ENCODE data around the gene ASPSCR1.

ASPSCR1 gene

DNA sequence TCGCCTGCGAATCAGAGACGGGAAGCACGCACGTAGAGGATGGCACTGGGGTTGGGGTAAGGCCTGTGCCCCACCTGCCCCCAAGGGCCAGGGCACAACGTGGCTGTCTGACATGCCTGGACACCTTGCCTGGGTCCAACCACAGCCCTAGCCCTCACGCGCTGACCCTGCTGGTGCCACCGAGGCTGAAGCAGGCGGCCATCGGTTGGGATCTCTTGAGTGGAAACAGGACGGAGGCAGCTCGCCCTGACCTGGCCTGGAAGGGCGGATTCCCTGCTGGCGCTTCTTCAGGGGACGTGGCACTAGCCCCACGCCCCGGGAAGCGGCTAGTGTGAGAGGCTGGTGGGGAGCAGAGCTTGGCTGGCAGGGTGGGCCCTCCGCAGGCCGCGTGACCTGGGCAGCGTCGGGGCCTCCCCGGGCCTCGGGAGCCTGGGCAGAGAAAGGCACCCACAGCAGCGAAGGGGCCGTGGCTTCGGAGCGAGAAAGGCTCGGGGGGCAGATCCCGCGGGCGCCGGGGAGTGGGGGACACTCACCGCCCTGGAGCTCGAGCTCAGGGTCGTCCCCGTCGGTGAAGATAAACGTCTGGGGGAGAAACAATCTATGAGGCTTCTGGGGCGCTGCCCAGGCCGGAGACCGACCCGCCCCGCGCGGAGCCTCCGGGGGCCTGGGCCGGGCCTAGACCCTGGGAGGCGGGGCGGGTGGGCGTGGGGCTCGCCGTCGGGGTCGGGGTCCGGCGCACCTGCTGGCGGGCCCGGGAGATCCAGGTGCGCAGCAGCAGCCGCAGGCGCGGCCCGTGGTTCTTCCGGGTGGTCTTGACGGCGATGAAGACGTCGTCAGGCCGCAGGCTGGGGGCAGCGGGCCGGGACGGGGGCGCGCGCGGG is 73.6 kb downstream of the ASPSCR1 start:
- ATAC-seq: peak; percentile 10; the same call in 2 of the 3 replicates
- TF ChIP-seq RARB (CRISPR knock-in tag; IDR thresholded peaks at IDR 0.05) (no peak), ZFP30 (CRISPR knock-in tag; IDR thresholded peaks at IDR 0.05) (no peak), TSHZ2 (CRISPR knock-in tag; IDR thresholded peaks at IDR 0.05) (peak; percentile 21; the same call in 1 of the 2 replicates)

GRCh38 chr17:82051776-82052637 is 74.6 kb downstream of the ASPSCR1 start, which contains the start of the genes GPS1 and RFNG:
Gene GPS1, plus strand, starts transcription at chr17:82051898. Its CDS starts 34 bp downstream, at chr17:82051932.
Gene RFNG, minus strand, starts transcription at chr17:82051811. Its CDS starts 45 bp downstream, at chr17:82051766.
- TF ChIP-seq PATZ1 (CRISPR knock-in tag; IDR thresholded peaks at IDR 0.05; ENCODE audit: borderline replicate concordance): no peak
- TF ChIP-seq ZNF70 (CRISPR knock-in tag; IDR thresholded peaks at IDR 0.05): no peak
- no peak for TF ChIP-seq ESRRG (CRISPR knock-in tag; IDR thresholded peaks at IDR 0.05)
- TF ChIP-seq ZNF565 (CRISPR knock-in tag; conservative IDR thresholded peaks at IDR 0.05; ENCODE audit: low read depth): no peak
- TF ChIP-seq ZNF8 (CRISPR knock-in tag; IDR thresholded peaks at IDR 0.05): no peak
- TF ChIP-seq TSHZ2 (CRISPR knock-in tag; IDR thresholded peaks at IDR 0.05): no peak
- TF ChIP-seq CSRNP3 (CRISPR knock-in tag; IDR thresholded peaks at IDR 0.05): no peak
- TF ChIP-seq PPARA (CRISPR knock-in tag; IDR thresholded peaks at IDR 0.05; ENCODE audit: borderline replicate concordance): no peak
- no peak for TF ChIP-seq CSDC2 (CRISPR knock-in tag; IDR thresholded peaks at IDR 0.05)
- TF ChIP-seq, protein P1, sequence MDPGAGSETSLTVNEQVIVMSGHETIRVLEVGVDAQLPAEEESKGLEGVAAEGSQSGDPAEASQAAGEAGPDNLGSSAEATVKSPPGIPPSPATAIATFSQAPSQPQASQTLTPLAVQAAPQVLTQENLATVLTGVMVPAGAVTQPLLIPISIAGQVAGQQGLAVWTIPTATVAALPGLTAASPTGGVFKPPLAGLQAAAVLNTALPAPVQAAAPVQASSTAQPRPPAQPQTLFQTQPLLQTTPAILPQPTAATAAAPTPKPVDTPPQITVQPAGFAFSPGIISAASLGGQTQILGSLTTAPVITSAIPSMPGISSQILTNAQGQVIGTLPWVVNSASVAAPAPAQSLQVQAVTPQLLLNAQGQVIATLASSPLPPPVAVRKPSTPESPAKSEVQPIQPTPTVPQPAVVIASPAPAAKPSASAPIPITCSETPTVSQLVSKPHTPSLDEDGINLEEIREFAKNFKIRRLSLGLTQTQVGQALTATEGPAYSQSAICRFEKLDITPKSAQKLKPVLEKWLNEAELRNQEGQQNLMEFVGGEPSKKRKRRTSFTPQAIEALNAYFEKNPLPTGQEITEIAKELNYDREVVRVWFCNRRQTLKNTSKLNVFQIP (CRISPR knock-in tag; IDR thresholded peaks at IDR 0.05; ENCODE audit: borderline replicate concordance, low read depth): no peak
- TF ChIP-seq OSR1 (CRISPR knock-in tag; IDR thresholded peaks at IDR 0.05): no peak
- no peak for TF ChIP-seq SNAI2 (CRISPR knock-in tag; IDR thresholded peaks at IDR 0.05)
- no peak for TF ChIP-seq ZFP3 (CRISPR knock-in tag; IDR thresholded peaks at IDR 0.05)
- no peak for TF ChIP-seq ZC3H10 (CRISPR knock-in tag; IDR thresholded peaks at IDR 0.05)
- TF ChIP-seq ZFP30 (CRISPR knock-in tag; IDR thresholded peaks at IDR 0.05): no peak
- no peak for TF ChIP-seq TCF4 (CRISPR knock-in tag; IDR thresholded peaks at IDR 0.05; ENCODE audit: borderline replicate concordance)
- TF ChIP-seq RARB (CRISPR knock-in tag; IDR thresholded peaks at IDR 0.05): no peak
- no peak for TF ChIP-seq GLIS3 (CRISPR knock-in tag; IDR thresholded peaks at IDR 0.05)
- no peak for TF ChIP-seq ISL1 (CRISPR knock-in tag; IDR thresholded peaks at IDR 0.05)
- TF ChIP-seq, protein P2, sequence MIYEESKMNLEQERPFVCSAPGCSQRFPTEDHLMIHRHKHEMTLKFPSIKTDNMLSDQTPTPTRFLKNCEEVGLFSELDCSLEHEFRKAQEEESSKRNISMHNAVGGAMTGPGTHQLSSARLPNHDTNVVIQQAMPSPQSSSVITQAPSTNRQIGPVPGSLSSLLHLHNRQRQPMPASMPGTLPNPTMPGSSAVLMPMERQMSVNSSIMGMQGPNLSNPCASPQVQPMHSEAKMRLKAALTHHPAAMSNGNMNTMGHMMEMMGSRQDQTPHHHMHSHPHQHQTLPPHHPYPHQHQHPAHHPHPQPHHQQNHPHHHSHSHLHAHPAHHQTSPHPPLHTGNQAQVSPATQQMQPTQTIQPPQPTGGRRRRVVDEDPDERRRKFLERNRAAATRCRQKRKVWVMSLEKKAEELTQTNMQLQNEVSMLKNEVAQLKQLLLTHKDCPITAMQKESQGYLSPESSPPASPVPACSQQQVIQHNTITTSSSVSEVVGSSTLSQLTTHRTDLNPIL (CRISPR knock-in tag; IDR thresholded peaks at IDR 0.05; ENCODE audit: low read depth): no peak
- ATAC-seq: peak; percentile 65
